HG02623 (cell line): ENCODE results near the gene EVA1A.

Source experiments
- ATAC-seq: cut with Tn5 transposase; IDR thresholded peaks from one replicate; pipeline ENCODE4 v1.9.1; 2021; ENCODE audit warnings: moderate library complexity; ENCODE audit not compliant: unreplicated experiment

Gene EVA1A

DNA sequence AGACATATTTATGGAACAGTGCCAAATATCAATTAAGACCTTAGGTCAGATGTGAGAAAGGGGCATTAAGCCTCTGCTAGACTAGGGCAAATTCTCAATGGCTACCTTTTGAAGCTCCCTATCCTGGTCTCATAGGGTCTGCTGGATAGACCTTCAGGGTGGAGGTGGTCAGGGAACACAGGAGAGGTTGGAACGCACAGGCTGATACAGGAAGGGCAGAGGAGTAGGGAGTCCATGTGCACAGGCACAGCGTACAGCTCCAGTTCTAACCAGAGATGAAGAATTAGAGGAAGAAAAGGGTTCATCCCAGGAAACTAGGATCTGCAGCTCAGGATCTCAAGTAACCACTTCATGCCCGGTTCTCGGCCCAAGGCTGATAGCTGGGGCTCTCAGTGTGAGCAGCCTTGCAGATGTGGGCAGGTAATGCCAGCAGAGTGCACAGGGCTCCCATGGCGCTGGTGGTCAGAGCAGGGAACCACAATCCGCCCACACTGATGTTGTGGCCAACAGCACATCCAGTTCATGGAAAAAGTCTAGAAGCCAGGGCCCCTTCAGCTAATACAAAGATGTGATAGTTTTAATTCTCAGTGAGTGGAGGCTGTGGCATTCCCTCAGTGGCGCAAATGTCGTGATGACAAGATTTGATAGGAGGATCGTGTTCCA, 3.4 kb upstream of the EVA1A start:
- ATAC-seq: no peak

DNA sequence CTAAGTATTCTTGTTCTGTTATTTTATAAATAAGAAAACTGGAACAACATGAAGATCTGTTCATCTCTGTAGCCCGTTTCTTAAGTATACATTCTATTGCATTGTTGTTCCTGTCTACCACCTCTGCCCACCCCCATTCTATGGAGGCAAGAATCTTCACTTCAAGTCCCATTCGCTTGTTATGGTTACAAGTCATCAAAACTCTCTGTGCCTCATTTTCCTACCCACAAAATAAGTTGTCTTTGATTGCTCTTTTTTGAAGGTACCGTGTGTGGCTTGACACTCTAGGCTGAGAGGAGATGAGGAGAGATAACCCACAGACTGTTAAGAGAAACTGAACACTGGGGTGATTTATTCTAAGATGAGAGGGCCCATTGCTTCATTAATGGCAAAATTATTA, 2.9 kb upstream of the EVA1A start:
- ATAC-seq: no peak

DNA sequence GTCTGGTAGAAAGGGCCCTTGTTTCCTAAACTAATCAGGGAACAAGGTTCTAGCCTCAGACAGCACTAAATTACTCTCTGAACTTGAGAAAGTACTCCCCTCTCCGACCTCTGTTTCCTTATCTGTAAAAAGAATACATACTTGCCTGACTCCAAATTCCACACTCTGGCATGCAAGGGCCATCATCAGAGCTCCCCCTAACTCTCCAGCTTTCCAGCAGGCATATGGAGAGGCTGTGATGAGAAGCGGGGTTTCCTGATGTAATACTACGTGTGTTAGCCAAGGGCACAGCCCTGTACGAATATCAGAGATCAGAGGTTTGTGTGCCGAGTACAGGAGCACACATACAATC, 1.8 kb upstream of the EVA1A start:
- ATAC-seq: no peak

GRCh38 chr2:75561566-75562512, 1.1 kb upstream of the EVA1A start:
- ATAC-seq: no peak

DNA sequence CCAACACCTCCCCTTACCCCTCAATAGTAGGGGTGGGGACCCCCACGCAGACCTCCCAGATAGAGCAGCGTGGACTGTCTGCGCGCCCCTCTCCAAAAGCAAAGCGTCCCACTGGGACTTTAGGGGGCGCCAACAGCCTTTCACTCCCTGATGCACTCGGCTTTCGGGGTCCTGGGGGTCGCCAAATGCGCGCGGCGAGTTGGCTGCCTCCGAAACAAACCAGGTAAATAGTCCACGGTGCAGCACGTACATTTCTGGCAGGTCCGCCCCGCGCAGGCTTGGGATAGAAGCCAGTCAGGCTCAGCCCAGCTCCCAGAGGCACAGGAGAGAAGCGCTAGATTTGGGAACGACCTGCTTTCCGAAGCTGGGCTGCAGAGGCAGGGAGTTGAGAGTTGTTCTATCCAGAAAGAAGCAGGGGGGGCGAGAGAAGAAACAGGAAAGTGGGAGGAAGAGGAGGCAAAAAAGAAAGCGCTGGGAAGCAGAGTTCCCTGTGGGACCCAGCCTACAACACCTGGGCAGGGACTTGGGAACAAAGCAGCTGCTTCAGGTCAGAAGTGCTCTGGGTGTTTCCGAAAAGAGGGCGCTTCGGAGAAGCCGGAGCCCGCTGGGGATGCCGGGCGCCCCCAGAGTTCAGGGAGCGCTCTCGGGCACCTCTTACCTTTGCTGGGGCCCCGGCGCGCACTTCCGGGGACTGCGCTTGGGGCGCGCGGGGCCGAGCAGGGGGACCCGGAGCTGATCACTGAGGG, 544 bp downstream of the EVA1A start:
- no peak for ATAC-seq

DNA sequence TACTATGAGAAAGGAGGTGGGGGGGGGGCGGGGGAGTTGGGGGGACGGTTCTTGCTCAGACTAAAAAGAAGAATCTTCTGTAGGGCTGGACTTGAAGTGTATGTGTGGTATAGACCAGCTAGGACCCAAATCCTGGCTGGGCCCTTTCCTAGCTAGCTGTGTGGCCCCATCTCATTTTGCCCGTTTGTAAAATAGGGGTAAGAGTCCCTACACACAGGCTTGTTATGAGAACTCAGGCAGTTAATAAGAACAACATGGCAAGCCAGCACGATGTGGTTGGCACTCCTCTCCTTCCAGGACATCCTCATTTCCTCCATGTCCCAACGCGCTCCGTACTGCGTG, 1.1 kb downstream of the EVA1A start:
- ATAC-seq: no peak

- no peak for ATAC-seq
Observed at GRCh38 chr2:75558786-75559679, 1.7 kb downstream of the EVA1A start.

- ATAC-seq: no peak
Observed at GRCh38 chr2:75558136-75558535, 2.6 kb downstream of the EVA1A start.

GRCh38 chr2:75557474-75558133, 3.1 kb downstream of the EVA1A start:
- no peak for ATAC-seq

DNA sequence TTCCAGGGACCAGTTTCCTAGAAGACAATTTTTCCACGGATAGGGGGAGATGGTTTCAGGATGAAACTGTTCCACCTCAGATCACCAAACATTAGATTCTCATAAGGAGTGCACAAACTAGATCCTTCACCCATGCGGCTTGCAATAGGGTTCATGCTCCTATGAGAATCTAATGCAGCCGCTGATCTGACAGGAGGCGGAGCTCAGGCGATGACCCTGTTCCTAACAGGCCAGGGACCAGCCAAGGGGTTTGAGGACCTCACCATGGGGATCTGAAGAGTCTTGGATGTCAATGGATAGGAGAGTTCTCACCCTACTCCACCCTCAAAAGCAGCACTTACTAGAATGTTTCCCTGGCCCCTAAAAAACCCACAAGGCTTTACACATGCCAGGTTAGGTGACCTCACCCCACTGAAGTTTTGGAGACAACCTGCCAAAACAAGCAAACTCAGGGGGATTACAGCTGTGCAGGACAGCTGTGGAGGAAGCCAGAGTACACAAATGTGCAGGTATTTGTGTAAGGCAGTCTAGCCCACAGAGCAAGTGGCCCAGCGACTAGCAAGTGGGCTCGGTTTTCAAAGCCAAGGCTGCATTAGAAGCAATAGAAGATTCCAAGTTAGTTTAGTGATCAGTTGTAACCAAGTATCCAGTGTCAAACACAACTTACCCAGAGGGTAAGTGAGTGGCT, 3.9 kb downstream of the EVA1A start:
- ATAC-seq: no peak

GRCh38 chr2:75555701-75556100, 5.0 kb downstream of the EVA1A start:
- no peak for ATAC-seq

DNA sequence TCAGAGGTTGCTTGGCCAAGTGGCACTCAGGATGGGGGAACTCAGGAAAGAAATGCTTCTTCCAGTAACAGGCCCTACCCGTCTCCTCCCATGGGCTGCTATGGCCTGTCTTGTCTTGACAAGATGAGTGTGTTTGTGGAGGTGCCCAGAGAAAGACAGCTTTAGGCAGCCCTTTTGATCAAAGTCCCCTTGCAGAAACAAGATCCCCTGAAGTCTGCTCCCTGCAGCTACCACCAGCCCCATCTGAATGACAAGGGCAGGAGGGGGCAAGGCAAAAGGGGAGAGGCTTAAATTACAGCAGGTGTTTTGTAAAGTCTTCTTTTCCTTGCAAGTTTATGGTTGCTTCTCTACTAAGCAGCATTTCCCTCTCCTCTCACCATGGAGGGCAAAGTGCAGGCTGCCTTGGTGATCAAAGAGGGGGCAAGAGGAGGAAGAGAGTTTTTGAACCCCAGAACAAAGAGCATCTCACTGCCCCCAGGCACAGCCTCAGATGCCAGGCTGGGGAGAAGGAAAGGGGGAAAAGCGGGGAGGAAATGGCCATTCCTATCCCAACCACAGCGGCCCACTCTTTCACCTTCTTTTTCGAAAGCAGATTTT, 6.7 kb downstream of the EVA1A start:
- ATAC-seq: no peak

DNA sequence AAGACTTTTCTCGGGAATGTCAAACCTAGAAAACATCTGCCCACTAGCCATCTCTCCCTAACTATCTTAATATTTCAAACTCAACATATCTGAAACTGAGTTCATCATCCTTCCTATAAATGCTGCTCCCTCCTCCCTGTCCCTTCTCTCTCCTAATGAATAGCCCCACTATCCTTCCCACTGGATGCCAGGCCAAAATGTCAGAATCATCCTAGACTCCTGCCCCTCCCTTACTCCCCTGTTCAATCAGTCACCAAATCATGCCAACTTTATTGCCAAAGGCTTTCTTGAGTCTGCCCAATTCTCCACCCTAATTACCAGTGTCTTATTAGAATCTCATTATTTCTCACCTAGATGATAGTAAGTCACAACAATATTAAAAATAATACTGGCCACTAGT, 8.5 kb downstream of the EVA1A start:
- no peak for ATAC-seq

DNA sequence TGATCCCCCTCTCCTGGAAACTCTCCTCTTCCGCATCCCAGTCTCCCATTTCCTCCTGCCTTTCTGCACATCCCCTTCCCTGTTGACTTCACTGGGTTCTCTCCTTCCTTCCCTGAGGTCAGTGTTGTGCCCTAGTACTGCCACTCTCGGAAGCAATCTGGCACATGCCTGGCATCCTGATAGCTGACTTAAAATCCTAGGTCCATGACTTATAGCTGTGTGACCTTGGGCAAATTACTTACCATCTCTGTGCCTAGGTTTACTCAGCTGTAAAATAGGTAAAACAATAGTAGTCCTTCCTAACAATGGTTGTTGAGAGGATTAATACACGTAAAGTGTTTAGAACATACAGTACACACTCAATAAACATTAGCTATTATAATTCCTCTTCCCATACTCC, 9.3 kb downstream of the EVA1A start:
- ATAC-seq: no peak

GRCh38 chr2:75549401-75550253, 11.1 kb downstream of the EVA1A start:
- ATAC-seq: no peak

DNA sequence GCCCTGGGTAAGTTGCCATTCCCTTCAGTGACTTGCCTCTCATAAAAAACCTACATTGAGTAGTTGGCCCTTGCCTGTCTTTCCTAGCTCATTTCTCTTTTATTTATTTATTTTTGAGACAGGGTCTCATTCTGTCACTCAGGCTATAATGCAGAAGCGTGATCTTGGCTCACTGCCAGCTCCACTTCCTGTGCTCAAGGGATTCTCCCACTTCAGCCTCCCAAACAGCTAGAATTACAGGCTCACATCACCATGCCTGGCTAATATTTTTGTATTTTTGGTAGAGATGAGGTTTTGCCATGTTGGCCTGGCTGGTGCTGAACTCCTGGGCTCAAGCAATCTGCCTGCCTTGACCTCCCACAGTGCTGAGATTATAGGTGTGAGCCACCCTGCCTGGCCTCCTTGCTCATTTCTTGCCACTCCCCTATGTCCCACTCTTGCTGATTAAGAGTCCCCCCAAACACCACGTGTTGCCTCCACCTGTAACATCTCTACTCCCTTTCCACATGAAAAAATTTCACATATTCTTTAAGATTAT, 12.6 kb downstream of the EVA1A start:
- ATAC-seq: no peak

DNA sequence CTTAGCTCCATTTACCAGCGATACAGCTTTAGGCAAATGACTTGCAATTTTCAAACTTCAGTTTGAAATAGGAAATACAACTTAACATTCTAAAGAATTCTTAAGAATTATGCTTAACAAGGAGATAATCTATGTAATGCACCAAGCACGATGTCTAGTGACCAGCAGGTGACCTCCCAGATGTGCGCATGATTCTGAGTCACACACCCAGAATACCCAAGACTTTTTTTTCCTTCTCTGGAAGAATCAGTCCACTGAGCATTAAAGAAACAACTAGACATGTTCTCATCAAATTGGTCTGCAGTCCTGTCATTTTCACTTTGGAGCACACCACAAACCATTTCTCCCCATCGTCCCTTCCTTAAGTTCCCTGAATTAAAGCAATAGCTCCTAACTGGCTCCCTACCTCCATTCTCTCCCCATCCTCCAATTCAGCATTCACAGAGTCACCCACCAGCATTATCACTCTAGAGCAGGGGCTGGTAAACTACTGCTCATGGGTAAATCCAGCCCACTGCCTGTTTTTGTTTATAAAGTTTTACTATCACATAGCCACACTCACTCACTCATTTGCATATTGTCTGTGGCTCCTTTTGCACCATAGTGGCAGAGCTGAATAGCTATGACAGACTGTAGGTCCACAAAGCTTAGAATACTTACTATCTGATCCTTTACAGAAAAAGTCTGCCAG, 13.2 kb downstream of the EVA1A start:
- ATAC-seq: no peak

GRCh38 chr2:75545922-75546321, 14.8 kb downstream of the EVA1A start:
- ATAC-seq: no peak
